Measurements from ENCODE around the gene PROCA1.
"Not testable (repeated sequence)": the region's sequence is repeated elsewhere in the genome, so short reads cannot be mapped to it uniquely, and the experiment has no call there.

The PROCA1 gene

DNA sequence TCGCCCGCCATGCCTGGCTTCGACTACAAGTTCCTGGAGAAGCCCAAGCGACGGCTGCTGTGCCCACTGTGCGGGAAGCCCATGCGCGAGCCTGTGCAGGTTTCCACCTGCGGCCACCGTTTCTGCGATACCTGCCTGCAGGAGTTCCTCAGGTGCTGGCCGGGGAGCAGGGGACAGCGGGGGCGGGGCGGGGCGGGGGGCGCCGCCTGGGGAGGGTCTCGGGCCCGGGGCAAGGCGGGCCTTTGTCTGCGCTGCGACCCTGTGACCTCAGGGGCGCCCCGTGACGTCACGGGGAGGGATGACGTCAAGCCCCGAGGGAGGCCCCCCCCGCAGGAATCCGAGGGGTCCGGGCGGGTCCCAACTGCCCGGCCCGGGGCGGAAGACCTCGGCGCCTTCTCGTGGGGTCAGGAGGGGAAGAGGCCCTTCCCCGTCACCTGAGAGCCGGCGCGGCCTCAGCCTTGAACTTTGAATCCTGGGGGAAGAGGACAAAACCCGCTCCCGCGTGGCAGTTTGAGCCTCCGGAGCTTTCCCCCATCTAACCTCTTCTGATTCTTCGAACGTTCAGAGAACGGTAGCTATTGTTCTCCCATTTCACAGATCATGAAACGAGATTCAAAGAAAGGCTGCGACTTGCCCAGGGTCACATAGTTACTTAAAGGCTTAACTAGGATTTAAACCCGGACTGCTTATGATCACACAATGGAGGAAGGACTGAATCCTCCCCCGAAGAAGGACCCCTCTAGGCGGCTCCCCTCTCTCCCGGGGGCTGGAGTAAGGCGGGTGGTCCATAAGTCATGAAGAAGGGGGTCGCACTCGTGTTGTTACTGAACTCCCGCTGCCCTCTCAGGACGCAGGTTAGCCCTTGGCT, 32.6 kb upstream of the PROCA1 start:
- DNase-seq = peak; percentile 81 to 83

DNA sequence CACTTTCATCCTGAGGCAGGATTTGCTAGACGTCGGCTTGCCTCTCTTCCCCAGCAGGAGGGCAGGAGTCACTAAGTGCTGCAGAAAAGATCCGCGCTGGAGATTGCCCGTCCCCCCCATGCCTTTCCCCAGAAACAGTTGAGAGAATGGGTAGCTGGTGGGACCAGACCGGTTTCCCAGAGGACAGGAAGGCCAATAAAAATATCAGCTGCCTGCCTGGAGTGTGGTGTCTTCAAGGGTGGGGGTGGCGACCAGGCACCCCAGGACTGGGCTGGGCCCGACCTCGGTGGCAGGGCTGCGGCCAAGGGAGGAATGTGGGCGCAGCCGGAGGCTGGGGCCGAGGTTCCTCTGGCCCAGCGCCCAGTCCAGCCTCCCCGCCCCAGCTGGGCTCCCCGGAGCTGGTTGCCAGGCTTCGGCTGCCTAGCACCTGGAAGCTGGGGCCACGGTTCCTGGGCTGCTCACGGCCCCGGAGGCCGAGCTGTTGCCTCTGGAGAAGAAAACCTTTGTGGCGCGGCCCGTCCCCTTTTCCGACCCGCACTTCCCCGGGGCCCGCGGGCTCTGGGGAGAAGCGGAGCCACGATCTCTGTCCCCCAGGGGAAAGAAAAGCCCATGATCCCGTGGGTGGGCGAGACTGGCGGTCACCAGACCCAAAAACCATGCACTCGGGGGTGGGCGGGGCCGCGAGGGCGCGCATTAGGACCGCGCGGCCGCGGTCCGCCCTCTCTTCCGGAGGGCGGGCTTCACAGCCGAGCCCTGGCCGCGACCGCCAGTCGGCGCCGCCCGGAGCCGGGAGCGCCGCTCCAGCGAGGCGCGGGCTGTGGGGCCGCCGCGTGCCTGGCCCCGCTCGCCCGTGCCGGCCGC, 31.8 kb upstream of the PROCA1 start, which contains the start of gene TRAF4:
Gene TRAF4 (plus strand): TSS at position 769 of the 861 bp plus-strand sequence. CDS start 102 bp downstream, outside the sequence.
- DNase-seq = peak; percentile 90

DNA sequence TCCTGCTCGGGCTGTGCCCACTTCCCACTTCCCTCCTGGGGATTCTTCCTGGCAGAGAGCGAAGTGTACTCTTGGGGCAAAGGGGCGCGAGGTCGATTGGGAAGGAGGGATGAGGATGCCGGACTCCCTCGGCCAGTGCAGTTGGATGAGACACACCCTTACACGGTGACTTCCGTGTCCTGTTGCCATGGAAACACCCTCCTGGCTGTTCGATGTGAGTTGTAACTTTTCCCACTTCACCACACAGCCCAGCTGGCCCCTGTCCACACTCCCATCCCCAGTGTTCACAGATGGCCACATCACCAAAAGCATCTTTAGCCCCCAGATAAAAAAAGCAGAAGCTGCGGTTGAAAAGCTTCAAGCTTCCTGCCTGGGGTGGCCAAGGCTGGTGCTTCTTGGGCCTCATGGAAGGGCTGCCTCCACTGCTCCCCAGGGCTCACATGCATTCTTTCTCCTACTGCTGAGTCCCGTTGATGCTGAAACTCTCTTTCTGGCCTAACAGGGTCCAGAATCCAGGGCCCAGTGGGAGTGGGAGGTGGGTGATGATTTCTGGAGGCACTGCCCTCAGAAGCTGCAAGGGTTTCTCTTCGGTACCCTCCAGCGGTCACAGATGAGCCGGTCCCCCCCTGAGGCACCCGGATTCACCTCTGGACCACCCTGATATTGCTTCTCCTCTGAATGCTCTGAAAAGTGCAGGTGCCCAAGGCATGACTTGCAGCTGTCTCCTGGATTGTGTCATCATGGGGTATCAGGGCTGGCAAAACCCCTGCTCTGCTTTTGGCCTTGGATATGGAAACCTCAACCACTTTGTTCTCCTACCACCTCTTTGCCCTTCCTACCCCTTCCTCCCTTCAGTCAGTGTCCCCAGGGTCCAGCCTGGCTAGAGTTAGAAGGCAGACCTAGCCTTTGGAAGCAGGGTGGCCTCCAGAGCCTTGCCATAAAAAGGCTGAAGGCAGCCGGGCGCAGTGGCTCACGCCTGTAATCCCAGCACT, 30.0 kb upstream of the PROCA1 start:
- DNase-seq = no peak

DNA sequence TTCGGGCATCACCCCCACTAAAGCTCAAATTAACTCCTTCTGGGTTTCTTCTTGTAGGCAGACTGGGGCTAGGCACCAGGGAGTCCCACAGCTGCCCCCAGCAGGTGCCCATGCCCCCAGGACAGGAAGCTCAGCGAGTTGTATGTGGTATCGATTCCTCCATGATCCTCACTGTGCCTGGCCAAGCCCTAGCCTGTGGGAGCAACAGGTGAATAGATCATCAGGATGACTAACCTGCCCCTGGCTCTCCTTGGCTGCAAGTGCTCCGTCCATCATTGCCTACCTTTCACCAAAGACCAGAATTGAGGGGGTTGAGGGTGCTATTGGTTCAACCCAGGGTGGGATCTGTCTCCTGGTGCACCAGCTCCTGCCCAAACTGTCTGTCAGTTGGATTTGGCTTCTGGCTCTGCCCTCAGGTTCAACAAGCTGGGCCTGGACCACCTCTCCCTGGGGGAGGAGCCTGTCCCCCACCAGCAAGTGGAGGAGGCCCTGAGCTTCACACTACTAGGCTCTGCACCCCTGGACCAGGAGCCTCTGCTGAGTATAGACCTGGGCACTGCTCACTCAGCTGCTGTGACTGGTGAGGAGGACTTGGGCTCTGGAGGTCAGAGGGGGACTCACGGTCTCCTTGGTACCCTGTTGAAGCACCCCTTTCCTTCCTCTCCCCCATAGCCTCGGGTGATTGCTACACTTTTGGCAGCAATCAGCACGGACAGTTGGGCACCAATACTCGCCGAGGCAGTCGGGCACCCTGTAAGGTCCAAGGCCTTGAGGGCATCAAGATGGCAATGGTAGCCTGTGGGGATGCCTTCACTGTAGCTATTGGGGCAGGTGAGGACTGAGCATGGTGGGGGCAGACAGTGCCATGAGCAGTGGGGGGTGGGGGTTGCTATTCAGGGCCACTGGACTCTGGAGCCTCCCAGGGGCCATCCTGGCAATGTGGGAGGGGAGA, 29.0 kb upstream of the PROCA1 start:
- no peak for DNase-seq

DNA sequence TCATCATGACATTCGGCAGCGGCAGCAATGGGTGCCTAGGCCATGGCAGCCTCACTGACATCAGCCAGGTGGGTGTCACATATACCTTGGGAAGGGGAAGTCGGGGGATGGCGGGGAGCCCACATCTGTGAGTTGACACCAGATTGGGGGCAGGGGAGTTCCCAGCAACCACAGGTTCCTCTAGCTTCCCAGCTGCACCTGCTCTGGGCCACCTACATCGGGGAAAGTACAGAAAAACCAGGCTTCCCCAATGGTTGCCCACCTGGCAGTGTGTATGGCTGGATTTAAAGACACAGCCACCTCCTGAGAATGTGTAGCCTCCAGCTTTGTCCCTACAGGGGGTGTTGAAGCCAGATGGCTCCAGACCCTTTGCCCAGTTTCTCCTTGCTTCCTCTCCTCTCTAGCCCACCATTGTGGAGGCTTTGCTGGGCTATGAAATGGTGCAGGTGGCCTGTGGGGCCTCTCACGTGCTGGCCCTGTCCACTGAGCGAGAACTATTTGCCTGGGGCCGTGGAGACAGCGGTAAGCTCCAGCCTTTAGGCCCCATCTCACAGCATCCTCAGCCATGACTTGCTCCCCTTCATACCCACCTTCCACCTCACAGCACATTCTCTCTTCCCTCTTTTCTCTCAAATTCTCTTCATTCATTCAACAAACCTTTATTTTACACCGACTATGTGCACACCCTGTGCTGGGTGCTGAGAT, 27.1 kb upstream of the PROCA1 start:
- peak; percentile 57 to 65 for DNase-seq

DNA sequence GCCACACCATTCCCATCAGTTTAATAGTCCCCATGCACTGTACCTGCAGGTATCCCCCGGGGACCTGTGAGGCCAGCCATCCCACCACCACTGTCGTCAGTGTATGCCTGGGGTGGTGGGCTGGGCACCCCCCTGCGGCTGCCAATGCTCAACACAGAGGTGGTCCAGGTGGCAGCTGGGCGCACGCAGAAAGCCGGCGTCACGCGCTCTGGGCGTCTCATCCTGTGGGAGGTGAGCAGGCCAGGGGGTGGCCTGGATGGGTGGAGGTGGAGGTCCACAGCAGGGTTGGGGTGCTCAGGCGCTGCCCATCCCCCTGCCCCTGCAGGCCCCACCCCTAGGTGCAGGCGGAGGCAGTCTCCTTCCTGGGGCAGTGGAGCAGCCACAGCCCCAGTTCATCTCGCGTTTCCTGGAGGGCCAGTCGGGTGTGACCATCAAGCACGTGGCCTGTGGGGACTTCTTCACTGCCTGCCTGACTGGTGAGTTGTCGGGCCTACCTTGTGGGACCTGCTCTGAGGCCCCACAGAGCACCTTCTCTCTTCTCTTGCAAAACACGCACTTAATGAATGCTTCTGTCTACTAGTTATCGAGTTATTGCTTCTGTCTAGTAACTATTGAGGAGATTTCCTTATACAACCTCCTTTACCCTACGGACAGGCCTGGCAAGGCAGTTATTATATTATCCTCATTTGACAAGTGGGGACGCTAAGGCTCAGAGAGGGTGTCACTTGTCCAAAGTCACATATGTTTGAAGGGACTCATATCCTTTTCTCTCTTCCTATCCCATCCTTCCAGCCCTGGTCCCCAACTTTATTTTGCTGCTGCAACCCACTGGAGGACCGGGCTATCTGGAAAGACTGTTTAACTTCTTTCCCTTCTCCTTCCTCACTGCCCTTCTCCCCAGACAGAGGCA, 26.3 kb upstream of the PROCA1 start:
- DNase-seq = no peak

DNA sequence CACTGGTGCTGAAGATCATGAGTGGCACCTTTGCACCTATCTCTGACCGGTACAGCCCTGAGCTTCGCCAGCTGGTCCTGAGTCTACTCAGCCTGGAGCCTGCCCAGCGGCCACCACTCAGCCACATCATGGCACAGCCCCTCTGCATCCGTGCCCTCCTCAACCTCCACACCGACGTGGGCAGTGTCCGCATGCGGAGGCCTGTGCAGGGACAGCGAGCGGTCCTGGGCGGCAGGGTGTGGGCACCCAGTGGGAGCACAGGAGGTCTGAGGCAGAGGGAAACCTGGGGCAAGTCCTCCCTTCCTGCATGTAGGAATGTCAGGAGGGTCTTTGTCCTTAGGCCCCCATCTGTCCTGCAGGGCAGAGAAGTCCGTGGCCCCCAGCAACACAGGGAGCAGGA, 25.6 kb upstream of the PROCA1 start:
- no peak for DNase-seq

DNA sequence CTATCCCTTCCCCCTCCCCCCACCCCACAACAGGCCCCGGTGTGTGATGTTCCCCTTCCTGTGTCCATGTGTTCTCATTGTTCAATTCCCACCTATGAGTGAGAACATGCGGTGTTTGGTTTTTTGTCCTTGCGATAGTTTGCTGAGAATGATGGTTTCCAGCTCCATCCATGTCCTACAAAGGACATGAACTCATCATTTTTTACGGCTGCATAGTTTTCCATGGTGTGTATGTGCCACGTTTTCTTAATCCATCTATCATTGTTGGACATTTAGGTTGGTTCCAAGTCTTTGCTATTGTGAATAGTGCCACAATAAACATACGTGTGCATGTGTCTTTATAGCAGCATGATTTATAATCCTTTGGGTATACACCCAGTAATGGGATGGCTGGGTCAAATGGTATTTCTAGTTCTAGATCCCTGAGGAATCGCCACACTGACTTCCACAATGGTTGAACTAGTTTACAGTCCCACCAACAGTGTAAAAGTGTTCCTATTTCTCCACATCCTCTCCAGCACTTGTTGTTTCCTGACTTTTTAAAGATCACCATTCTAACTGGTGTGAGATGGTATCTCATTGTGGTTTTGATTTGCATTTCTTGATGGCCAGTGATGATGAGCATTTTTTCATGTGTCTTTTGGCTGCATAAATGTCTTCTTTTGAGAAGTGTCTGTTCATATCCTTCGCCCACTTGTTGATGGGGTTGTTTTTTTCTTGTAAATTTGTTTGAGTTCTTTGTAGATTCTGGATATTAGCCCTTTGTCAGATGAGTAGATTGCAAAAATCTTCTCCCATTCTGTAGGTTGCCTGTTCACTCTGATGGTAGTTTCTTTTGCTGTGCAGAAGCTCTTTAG, 24.5 kb upstream of the PROCA1 start:
- not testable (repeated sequence) for DNase-seq

DNA sequence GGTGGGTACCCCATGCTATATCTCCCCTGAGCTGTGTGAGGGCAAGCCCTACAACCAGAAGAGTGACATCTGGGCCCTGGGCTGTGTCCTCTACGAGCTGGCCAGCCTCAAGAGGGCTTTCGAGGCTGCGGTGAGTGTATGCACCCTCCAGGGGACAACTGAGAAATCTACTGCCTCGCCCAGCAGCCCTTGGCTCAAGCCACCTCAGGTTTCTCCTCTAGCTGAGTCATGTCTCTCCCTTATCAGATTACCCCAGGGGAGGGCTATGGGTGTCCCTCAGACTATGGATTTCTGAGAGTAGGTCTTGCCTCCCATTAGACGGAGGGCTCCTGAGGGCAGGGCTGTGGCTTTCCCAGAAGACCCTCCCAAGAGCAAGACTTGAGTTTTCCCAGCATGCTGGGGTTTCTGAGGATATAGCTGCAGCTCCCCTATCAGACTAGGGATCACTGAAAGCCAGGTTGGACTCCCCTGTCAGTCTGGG, 23.6 kb upstream of the PROCA1 start:
- DNase-seq = no peak

DNA sequence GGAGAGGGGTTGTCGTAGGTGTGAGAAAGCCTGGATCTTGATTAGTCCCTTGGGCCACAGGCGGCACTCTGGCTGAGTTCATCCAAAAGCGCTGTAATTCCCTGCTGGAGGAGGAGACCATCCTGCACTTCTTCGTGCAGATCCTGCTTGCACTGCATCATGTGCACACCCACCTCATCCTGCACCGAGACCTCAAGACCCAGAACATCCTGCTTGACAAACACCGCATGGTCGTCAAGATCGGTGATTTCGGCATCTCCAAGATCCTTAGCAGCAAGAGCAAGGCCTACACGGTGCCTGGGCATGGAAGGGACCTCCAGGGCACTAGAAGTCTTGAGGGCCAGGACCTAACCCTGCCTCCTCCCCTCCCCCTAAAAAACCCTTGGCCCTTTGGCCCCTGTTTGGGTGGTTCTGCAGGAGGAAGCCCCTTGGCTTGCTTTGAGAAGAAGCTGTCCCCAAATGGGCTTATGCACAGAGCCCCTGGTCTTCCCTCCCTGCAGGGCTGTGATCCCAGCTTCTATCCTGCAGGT, 23.1 kb upstream of the PROCA1 start:
- DNase-seq = no peak

DNA sequence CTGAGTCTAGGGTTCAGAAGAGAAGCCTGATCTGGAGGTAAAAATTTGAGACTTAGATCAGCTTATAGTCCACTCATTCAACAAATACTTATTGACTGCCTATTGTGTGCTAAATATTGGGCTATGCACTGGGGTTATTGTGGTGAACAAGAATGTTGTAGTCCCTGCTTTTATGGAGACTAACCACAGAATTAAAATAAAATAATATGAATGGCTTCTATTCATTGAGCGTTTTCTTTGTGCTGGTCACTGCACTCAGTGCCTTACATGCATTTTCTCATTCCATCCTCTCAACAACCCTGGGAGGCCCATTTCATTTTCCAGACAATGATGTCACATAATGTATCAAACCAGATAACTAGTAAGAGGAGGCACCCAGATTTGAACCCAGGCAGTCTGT, 21.7 kb upstream of the PROCA1 start:
- no peak for DNase-seq

DNA sequence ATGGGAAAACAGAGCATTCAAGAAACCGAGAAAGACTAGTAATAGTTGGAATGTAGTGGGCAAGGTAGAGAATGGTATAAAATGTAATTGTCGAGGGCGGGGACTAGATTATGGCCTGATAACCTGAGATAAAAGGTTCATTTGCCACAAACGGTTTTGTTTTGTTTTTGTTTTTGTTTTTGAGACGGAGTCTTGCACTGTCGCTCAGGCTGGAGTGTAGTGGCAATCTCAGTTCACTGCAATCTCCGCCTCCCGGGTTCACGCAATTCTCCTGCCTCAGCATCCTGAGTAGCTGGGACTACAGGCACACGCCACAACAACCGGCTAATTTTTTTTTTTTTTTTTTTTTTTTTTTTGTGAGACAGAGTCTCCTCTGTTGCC, 18.3 kb upstream of the PROCA1 start:
- DNase-seq = no peak

DNA sequence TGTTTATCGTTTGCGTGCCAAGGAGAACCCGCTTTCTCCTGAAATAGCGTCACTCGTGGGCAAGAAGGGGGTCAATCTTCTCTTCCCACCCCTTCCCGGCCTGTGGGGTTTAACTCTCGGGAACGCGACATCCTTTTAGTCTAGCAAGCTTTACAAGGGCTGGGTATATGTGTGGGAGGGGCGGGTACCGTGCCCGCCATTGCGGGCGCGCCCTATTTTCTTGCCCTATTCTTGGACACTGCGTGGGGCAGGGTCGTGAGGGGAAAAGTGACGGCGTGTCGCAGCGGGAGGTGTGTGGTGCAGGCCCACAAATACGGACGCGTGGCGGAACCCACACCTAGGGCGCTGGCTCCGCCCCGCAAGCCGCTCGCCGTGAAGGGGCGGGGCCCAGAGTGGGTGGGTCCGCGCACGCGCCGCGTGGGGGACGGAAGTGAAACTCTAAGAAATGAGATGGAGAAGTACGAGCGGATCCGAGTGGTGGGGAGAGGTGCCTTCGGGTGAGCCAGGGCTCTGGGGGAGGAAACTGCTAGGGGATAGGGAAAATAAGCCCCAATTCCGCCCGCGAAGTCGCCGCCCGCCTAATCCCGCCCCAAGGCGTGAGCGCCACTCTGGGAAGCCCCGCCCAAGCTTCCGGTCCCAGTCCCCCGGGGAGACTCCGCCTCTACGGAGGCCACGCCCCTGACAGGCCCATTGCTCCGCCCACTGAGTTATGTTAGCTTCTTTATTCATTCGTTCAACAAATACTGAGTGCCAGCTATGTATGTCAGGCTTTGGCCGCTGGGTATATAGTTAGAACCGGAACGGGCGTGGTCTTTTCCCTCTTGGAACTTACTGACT, 16.9 kb upstream of the PROCA1 start, which contains the start of gene NEK8:
Gene NEK8 (plus strand): TSS at position 425 of the 837 bp plus-strand sequence. CDS start 26 bp downstream, at position 451.
- DNase-seq = peak; percentile 100

DNA sequence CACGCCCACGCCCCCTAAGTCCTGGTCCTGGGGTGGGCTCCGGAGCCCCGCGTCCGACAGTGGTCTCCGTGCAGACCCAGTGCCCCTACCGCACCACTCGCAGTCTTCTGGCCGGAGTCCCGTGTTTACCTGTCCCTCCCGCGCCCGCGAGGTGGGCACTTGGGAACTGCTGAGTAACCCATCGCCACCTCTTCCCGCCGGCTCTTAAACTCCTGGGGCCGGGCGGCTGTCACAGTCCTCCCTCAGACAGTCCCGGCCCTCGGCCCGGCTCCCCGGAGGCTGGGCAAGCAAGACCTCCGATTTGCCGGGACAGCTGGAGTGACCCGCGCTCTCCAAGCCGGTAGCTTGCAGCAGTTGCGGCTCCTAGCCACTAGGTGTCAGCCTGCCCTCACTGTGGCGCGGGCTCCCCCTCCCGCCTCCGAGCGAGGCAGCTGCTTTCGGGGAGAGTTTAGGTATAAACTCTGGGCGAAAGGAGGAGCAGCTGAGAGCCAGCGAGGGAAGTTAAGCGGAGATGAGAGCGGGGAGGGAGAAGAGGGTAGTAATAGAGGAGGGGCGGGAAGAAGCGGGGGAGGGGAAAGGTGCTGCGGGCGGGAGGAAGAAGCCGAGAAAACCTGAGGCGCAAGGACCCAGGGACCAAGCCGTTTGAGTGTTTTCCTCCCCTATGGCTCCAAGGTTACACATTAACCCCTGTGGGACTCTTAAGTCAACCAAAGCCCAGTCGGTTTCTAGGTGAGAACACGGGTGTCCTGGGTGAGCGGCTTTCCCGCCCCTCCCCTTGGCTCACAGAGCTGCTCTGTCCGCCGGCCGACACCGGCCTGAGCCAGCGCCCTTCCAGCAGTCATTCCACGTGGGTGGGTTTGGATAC, 15.2 kb upstream of the PROCA1 start:
- DNase-seq = peak; percentile 97

DNA sequence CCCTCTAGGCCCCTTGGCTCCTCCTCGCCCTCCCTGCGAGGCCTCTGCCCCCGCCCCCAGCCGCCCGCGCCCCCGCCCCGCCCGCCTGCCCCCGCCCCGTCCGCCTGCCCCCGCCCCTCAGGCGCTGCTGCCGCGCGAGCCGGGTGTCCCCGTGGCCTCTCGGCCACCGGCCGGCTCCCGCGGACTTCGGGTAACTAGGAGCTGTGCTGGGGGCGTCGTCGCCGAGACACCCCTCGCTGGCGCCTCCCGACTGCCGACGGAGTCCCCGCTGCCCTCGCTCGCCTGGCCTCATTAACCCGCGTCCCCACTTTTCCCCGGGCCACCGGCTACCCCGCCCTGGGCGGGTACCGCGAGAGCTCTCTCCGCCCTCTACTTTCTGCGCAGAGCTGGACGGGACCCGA, 14.5 kb upstream of the PROCA1 start, which contains the start of gene TLCD1:
Gene TLCD1 (minus strand): TSS at position 8 of the 401 bp plus-strand sequence. CDS start 136 bp downstream, outside the sequence.
- DNase-seq = peak; percentile 89 to 92

Data from activated T-cell treated with anti-CD3 and anti-CD28 coated beads, Interleukin-2, amount 50 U/mL, for 48 hours (primary cell).